ENCODE results near the gene SSH2. TPM values are rescaled to one million over a fixed set of nuclear protein-coding genes. Genes with fewer than 3 reads are reported as not detected.

SSH2 gene
- total and polyA plus RNA-seq, 8 donors: 8.4 to 19.1 (median 10.3) TPM

DNA sequence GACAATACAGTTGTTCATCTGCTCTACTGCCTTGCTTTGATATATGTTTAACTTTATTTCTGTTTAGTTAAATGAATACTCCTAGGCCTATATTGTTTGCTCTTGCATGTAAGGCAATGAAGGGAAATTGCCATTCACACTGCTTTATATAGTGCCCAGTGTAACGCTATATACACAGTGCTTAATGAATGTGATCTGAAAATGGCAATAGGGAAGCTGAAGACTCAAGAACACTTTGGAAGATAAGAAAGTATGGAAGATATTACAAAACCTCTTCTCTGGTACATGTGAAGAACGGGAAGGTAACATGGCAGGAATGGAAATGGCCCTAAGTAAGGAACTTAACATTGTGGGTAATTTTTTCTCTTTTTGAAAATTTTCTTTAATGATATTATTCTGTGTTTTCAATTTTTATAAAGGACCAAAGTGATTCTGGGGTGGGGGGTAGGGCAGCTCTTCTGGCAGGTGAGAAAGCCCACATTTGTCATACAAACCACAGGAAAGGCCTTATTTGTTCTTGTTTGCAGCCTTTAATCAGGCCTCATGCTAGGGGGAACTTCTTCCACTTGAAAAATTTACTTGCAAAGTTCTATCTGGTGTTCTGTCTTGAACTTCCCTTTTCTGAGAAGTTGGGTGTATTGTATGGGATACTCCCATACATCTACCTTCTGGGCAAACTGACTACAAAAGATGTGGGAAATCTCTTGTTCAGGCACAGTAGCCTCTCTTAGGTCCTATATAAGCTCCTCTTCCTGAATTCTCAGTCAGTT, 206.6 kb downstream of the SSH2 start:
- FAIRE-seq: no peak
- DNase-seq: no peak
- Histone ChIP-seq H3K9me3 (no peaks in the 10 kb centered on the region), H3K4me3 (no peak overlapping the region), H3K27me3 (no peaks in the 10 kb centered on the region), H3K36me3 (no peaks in the 10 kb centered on the region), H3K27ac (peak overlapping the region in 3 of 4 donors; percentile 13 to 71 (median 50)), H3K4me1 (peaks cover 0 to 11% (median 8%) of the 10 kb centered on the region in 3 donors)
- intact Hi-C loops (cut with DNase I): no loop called here
- TF ChIP-seq, protein P1, sequence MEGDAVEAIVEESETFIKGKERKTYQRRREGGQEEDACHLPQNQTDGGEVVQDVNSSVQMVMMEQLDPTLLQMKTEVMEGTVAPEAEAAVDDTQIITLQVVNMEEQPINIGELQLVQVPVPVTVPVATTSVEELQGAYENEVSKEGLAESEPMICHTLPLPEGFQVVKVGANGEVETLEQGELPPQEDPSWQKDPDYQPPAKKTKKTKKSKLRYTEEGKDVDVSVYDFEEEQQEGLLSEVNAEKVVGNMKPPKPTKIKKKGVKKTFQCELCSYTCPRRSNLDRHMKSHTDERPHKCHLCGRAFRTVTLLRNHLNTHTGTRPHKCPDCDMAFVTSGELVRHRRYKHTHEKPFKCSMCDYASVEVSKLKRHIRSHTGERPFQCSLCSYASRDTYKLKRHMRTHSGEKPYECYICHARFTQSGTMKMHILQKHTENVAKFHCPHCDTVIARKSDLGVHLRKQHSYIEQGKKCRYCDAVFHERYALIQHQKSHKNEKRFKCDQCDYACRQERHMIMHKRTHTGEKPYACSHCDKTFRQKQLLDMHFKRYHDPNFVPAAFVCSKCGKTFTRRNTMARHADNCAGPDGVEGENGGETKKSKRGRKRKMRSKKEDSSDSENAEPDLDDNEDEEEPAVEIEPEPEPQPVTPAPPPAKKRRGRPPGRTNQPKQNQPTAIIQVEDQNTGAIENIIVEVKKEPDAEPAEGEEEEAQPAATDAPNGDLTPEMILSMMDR (IDR thresholded peaks at IDR 0.05): no peak
- WGBS, 2 donors: 97 to 98% methylated on average over 2 of the region's 2 CpGs
- peak in 2 of 4 donors; percentile 22 to 36 for ATAC-seq

DNA sequence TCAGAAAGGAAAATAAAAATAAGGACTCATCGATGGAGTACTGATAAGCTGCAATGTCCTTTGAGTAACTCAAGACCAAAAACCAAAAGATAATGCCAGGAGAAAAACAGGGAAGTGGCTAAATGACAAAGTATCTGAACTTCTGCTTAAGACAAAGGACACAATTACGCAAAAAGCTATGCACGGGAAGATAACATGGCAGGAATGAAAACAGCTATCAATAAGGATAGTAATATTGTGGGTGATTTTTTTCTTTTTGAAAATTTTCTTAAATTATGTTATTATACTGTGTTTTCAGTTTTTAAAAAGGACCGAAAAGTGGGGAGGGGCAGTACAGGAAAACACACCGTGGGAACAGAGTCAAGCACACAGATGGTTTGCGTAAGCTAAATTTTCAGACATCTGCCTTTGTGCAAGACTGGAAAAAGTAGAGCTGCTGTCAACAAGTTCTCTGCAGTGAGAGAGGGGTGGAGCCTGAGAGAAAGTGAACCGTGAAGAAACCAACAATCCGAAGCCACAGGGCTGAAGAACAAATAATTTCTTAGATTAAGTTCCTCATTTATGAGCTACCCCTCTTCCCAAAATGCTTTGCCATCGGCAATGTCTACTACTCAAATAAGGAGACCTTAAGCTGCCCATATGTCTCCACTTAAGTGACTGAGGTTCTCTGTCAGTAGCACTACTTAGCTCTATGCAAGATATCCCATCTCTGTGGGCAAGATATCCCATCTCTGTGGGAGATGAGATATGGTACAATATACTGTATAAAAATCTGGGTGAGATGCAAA, 207.4 kb downstream of the SSH2 start:
- FAIRE-seq: peak; percentile 41

DNA sequence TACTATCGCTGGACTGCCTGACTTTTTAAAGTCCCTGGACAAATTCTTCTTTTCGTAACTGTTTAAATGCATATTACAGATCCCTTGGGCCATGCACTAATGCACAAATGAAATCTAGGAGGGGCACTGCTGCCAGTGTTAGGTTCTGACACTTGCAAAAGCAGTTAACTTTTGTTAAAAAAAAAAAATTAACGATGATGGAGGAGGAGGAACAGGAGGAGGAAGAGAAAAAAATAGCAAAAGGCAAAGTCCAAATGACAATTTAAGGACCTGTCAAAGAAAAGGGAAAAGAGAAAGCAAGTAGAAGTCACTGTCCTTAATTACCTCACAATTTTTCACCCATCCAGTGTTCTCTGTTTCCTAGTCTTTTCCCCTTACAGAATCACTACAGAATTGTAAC, 209.5 kb downstream of the SSH2 start:
- Histone ChIP-seq H3K9me3 (no peaks in the 10 kb centered on the region), H3K4me3 (no peak overlapping the region), H3K36me3 (no peaks in the 10 kb centered on the region), H3K27ac (no peak overlapping the region), H3K4me1 (peaks cover 0 to 11% (median 8%) of the 10 kb centered on the region in 3 donors), H3K27me3 (no peaks in the 10 kb centered on the region)
- no peak for FAIRE-seq
- intact Hi-C loops (cut with DNase I): no loop called here
- ATAC-seq: no peak
- no peak for DNase-seq
- 63 to 71% methylated on average over 3 of the region's 3 CpGs for WGBS, 2 donors
- TF ChIP-seq, protein P1 (IDR thresholded peaks at IDR 0.05): no peak

More for the DNA sequence above, 207.4 kb downstream of the SSH2 start:
- 25 to 31% methylated on average over 9 of the region's 9 CpGs for WGBS, 2 donors
- Histone ChIP-seq H3K4me3 (peak overlapping the region in 2 of 4 donors; percentile 4 to 24), H3K9me3 (no peaks in the 10 kb centered on the region), H3K27ac (peak overlapping the region; percentile 2 to 71 (median 32)), H3K27me3 (no peaks in the 10 kb centered on the region), H3K36me3 (no peaks in the 10 kb centered on the region), H3K4me1 (peaks cover 0 to 11% (median 8%) of the 10 kb centered on the region in 3 donors)
- intact Hi-C loops (cut with DNase I): no loop called here
- ATAC-seq (peak; percentile 90 to 94 (median 91)), DNase-seq (peak in 3 of 6 donors; percentile 40 to 65 (median 52))
- TF ChIP-seq, protein P1 (IDR thresholded peaks at IDR 0.05): no peak

DNA sequence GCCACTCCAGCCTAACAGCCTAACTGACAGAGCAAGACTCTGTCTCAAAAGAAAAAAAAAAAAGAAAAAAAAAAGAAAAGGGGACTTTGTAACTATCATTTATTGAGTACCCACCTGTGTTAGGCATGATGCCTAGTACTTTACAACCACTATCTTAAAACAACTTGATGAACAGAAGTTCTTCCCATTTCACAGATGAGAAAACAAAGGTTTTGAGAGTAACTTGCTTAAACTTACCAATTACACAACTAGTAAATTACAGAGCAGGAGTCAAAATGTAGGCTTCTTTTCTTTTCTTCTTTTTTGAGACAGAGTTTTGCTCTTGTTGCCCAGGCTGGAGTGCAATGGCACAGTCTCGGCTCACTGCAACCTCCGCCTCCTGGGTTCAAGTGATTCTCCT, 210.6 kb downstream of the SSH2 start:
- ATAC-seq (no peak), FAIRE-seq (no peak), DNase-seq (no peak)
- Histone ChIP-seq H3K9me3 (no peaks in the 10 kb centered on the region), H3K4me3 (no peak overlapping the region), H3K27me3 (no peaks in the 10 kb centered on the region), H3K4me1 (peaks cover 0 to 11% (median 8%) of the 10 kb centered on the region in 3 donors), H3K27ac (no peak overlapping the region), H3K36me3 (no peaks in the 10 kb centered on the region)
- intact Hi-C loops (cut with DNase I): no loop called here
- TF ChIP-seq, protein P1 (IDR thresholded peaks at IDR 0.05): no peak
- WGBS, 2 donors: 98 to 100% methylated on average over 2 of the region's 2 CpGs

Data from pancreas (tissue), 10 donors.